Endothelial cell (in vitro differentiated cells): ENCODE measurements around the gene CNTD1. TPM values are rescaled to one million over a fixed set of nuclear protein-coding genes. Genes with fewer than 3 reads are reported as not detected.

ENCODE experiments used
- DNase-seq: peaks from one replicate; pipeline ENCODE4 v3.0.0; 2021; ENCODE audit warnings: low spot score
- H3K27ac Mint-ChIP-seq: one replicate; pipeline ENCODE4 v1.8.0; 2021; ENCODE audit warnings: mixed read lengths, inconsistent platforms; ENCODE audit not compliant: unreplicated experiment
- H3K27me3 Mint-ChIP-seq: one replicate; pipeline ENCODE4 v1.8.0; 2021; ENCODE audit warnings: mild to moderate bottlenecking, moderate library complexity, mixed read lengths, inconsistent platforms; ENCODE audit not compliant: unreplicated experiment
- H3K36me3 Mint-ChIP-seq: one replicate; pipeline ENCODE4 v1.8.0; 2021; ENCODE audit warnings: mild to moderate bottlenecking, low read depth, mixed read lengths, inconsistent platforms; ENCODE audit not compliant: unreplicated experiment
- H3K4me1 Mint-ChIP-seq: one replicate; pipeline ENCODE4 v1.8.0; 2021; ENCODE audit warnings: mild to moderate bottlenecking, mixed read lengths, inconsistent platforms; ENCODE audit not compliant: unreplicated experiment
- H3K4me3 Mint-ChIP-seq: one replicate; pipeline ENCODE4 v1.8.0; 2021; ENCODE audit warnings: mild to moderate bottlenecking, mixed read lengths, inconsistent platforms; ENCODE audit not compliant: unreplicated experiment
- H3K9me3 Mint-ChIP-seq: one replicate; pipeline ENCODE4 v1.8.0; 2021; ENCODE audit warnings: mixed read lengths, inconsistent platforms; ENCODE audit not compliant: unreplicated experiment
- total RNA-seq: library from RNA; stranded (reverse); fragmentation: NEBNext Ultra II Directional; extraction: Animal tissue kit (Norgen Biotek cat#: 25700); gene quantifications from one replicate; pipeline ENCODE4 v1.2.1, GENCODE V29; 2021; ENCODE audit not compliant: unreplicated experiment
- TF ChIP-seq, protein P1 (sequence below): fragments of 200-600 bp; sonication (generic); IDR thresholded peaks from one replicate; pipeline ENCODE4 v1.5.0; 2021; ENCODE audit warnings: antibody characterized with exemption; ENCODE audit not compliant: unreplicated experiment

The CNTD1 gene
- total RNA-seq, 1 donor from 2014 or later: 0.59 TPM

DNA sequence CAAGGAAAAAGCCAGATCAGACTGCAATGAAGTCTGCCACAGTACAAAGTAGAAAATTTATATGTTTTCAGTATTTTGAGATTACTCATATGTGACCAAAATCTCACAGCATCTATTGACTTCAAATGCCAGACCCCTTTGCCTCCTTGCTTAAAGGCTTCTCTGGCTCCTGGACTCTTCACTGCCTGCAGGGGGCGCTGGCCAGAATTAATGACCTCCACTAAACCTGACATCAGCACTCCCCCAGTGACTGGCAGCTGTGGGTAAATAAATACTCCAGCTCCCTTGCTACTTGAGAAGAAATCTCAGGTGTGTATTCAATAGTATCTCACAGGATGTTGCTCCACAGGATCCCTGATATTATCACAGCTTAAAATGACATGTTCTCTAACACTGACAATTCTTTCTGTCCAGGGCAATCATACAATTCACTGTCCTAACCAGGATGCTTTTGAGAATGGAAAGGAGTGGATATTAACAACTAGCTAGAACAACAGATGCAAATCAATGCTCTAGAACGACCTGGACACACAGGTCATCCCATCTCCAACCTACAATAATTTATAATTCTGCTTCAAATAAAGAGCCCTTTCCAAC, 21.4 kb downstream of the CNTD1 start:
- Mint-ChIP-seq H3K9me3 (no peaks in the 10 kb centered on the region), H3K27ac (no peak overlapping the region), H3K4me3 (no peak overlapping the region), H3K36me3 (peaks cover 17% of the 10 kb centered on the region), H3K4me1 (peaks cover 8% of the 10 kb centered on the region), H3K27me3 (peaks cover 2% of the 10 kb centered on the region)
- TF ChIP-seq, protein P1, sequence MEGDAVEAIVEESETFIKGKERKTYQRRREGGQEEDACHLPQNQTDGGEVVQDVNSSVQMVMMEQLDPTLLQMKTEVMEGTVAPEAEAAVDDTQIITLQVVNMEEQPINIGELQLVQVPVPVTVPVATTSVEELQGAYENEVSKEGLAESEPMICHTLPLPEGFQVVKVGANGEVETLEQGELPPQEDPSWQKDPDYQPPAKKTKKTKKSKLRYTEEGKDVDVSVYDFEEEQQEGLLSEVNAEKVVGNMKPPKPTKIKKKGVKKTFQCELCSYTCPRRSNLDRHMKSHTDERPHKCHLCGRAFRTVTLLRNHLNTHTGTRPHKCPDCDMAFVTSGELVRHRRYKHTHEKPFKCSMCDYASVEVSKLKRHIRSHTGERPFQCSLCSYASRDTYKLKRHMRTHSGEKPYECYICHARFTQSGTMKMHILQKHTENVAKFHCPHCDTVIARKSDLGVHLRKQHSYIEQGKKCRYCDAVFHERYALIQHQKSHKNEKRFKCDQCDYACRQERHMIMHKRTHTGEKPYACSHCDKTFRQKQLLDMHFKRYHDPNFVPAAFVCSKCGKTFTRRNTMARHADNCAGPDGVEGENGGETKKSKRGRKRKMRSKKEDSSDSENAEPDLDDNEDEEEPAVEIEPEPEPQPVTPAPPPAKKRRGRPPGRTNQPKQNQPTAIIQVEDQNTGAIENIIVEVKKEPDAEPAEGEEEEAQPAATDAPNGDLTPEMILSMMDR: peak; percentile 76
- peak; percentile 77 for DNase-seq

GRCh38 chr17:42821176-42821575, 22.5 kb downstream of the CNTD1 start:
- TF ChIP-seq, protein P1: no peak
- no peak for DNase-seq
- H3K27me3 Mint-ChIP-seq: peaks cover 2% of the 10 kb centered on the region

GRCh38 chr17:42827472-42827871, 28.8 kb downstream of the CNTD1 start:
- H3K9me3 Mint-ChIP-seq: no peaks in the 10 kb centered on the region
- H3K36me3 Mint-ChIP-seq: peaks cover 2% of the 10 kb centered on the region
- peaks cover 21% of the 10 kb centered on the region for H3K4me1 Mint-ChIP-seq
- H3K4me3 Mint-ChIP-seq: no peak overlapping the region
- peaks cover 3% of the 10 kb centered on the region for H3K27me3 Mint-ChIP-seq
- TF ChIP-seq, protein P1: no peak
- no peak for DNase-seq
- H3K27ac Mint-ChIP-seq: no peak overlapping the region

More at GRCh38 chr17:42821176-42821575, 22.5 kb downstream of the CNTD1 start:
- peaks cover 9% of the 10 kb centered on the region for H3K36me3 Mint-ChIP-seq
- H3K4me1 Mint-ChIP-seq: peaks cover 8% of the 10 kb centered on the region
- no peaks in the 10 kb centered on the region for H3K9me3 Mint-ChIP-seq
- H3K27ac Mint-ChIP-seq: no peak overlapping the region
- H3K4me3 Mint-ChIP-seq: no peak overlapping the region

DNA sequence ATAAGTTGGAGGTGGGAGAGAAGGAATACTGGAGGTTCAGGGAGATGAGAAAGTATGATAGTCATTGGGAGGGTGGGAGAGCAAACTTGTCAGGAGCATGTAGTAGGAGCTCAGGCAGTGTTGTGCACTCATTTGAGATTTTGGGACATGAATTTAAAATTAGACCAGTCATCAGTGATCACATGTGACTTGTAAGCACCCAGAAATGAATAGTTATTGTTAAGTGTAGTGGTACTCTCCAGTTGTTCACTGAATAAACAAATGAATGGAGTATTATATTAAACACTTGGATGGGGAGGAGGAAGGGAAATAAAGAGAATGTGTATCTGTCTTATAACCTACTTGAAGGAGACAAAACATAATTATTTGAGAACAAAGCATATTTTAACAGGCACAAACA, 32.3 kb downstream of the CNTD1 start:
- no peak overlapping the region for H3K4me3 Mint-ChIP-seq
- H3K4me1 Mint-ChIP-seq: peaks cover 24% of the 10 kb centered on the region
- DNase-seq: no peak
- no peaks in the 10 kb centered on the region for H3K9me3 Mint-ChIP-seq
- peaks cover 3% of the 10 kb centered on the region for H3K27me3 Mint-ChIP-seq
- H3K27ac Mint-ChIP-seq: no peak overlapping the region
- TF ChIP-seq, protein P1: no peak
- peaks cover 4% of the 10 kb centered on the region for H3K36me3 Mint-ChIP-seq

GRCh38 chr17:42832213-42832933, 33.7 kb downstream of the CNTD1 start:
- Mint-ChIP-seq H3K4me1 (peaks cover 24% of the 10 kb centered on the region), H3K27ac (peak overlapping the region; percentile 91), H3K4me3 (peak overlapping the region; percentile 93), H3K36me3 (peaks cover 8% of the 10 kb centered on the region), H3K27me3 (peaks cover 3% of the 10 kb centered on the region), H3K9me3 (no peaks in the 10 kb centered on the region)
- DNase-seq: no peak
- TF ChIP-seq, protein P1: no peak
